ENCODE results near the gene UQCC3.

Gene UQCC3

GRCh38 chr11:62705413-62705812 is 33.9 kb downstream of the UQCC3 start:
- TF ChIP-seq GATA1 (IDR thresholded peaks at IDR 0.05; ENCODE audit: low read depth, low read length) (no peak), POLR2A (IDR thresholded peaks at IDR 0.05; ENCODE audit: low read length) (no peak)

GRCh38 chr11:62705880-62706849 is 34.7 kb downstream of the UQCC3 start:
- DNase-seq: peak; percentile 97 to 98
- peak; percentile 80 for TF ChIP-seq POLR2A (IDR thresholded peaks at IDR 0.05; ENCODE audit: low read length)
- TF ChIP-seq GATA1 (IDR thresholded peaks at IDR 0.05; ENCODE audit: low read depth, low read length): no peak

More at GRCh38 chr11:62705413-62705812, 33.9 kb downstream of the UQCC3 start:
- peak; percentile 64 to 71 for DNase-seq

- DNase-seq: no peak
- no peak for TF ChIP-seq GATA1 (IDR thresholded peaks at IDR 0.05; ENCODE audit: low read depth, low read length)
- no peak for TF ChIP-seq POLR2A (IDR thresholded peaks at IDR 0.05; ENCODE audit: low read length)
Observed at GRCh38 chr11:62706850-62707247, 35.4 kb downstream of the UQCC3 start.

GRCh38 chr11:62707277-62707861 is 35.9 kb downstream of the UQCC3 start, which contains the start of the genes BSCL2 and GNG3:
Gene BSCL2 (minus strand): TSS chr11:62707424. CDS start chr11:62707195, 229 bp downstream.
Gene GNG3 (plus strand): TSS chr11:62707676. CDS start chr11:62708296, 620 bp downstream.
- DNase-seq: peak; percentile 59 to 67
- no peak for TF ChIP-seq GATA1 (IDR thresholded peaks at IDR 0.05; ENCODE audit: low read depth, low read length)
- no peak for TF ChIP-seq POLR2A (IDR thresholded peaks at IDR 0.05; ENCODE audit: low read length)

- peak; percentile 61 to 75 for DNase-seq
Observed at GRCh38 chr11:62708392-62708791, 36.9 kb downstream of the UQCC3 start.

GRCh38 chr11:62708793-62709192 is 37.3 kb downstream of the UQCC3 start:
- DNase-seq: peak; percentile 70 to 72

More at GRCh38 chr11:62708392-62708791, 36.9 kb downstream of the UQCC3 start:
- TF ChIP-seq GATA1 (IDR thresholded peaks at IDR 0.05; ENCODE audit: low read depth, low read length) (no peak), POLR2A (IDR thresholded peaks at IDR 0.05; ENCODE audit: low read length) (no peak)

GRCh38 chr11:62709247-62710000 is 38.0 kb downstream of the UQCC3 start:
- peak; percentile 98 to 99 for DNase-seq

More at GRCh38 chr11:62708793-62709192, 37.3 kb downstream of the UQCC3 start:
- TF ChIP-seq GATA1 (IDR thresholded peaks at IDR 0.05; ENCODE audit: low read depth, low read length) (no peak), POLR2A (IDR thresholded peaks at IDR 0.05; ENCODE audit: low read length) (no peak)

GRCh38 chr11:62710001-62710345 is 38.5 kb downstream of the UQCC3 start:
- DNase-seq: peak; percentile 67 to 74
- TF ChIP-seq POLR2A (IDR thresholded peaks at IDR 0.05; ENCODE audit: low read length): no peak
- TF ChIP-seq GATA1 (IDR thresholded peaks at IDR 0.05; ENCODE audit: low read depth, low read length): no peak

More at GRCh38 chr11:62709247-62710000, 38.0 kb downstream of the UQCC3 start:
- no peak for TF ChIP-seq GATA1 (IDR thresholded peaks at IDR 0.05; ENCODE audit: low read depth, low read length)
- peak; percentile 84 for TF ChIP-seq POLR2A (IDR thresholded peaks at IDR 0.05; ENCODE audit: low read length)

- no peak for DNase-seq
- no peak for TF ChIP-seq POLR2A (IDR thresholded peaks at IDR 0.05; ENCODE audit: low read length)
- no peak for TF ChIP-seq GATA1 (IDR thresholded peaks at IDR 0.05; ENCODE audit: low read depth, low read length)
Observed at GRCh38 chr11:62712276-62712812, 40.9 kb downstream of the UQCC3 start.

GRCh38 chr11:62712861-62713260 is 41.4 kb downstream of the UQCC3 start:
- DNase-seq: no peak
- TF ChIP-seq GATA1 (IDR thresholded peaks at IDR 0.05; ENCODE audit: low read depth, low read length) (no peak), POLR2A (IDR thresholded peaks at IDR 0.05; ENCODE audit: low read length) (no peak)

- TF ChIP-seq POLR2A (IDR thresholded peaks at IDR 0.05; ENCODE audit: low read length) (no peak), GATA1 (IDR thresholded peaks at IDR 0.05; ENCODE audit: low read depth, low read length) (no peak)
- peak in 1 of 2 experiments; percentile 41 for DNase-seq
Observed at GRCh38 chr11:62713343-62713742, 41.9 kb downstream of the UQCC3 start.

GRCh38 chr11:62715150-62716130 is 44.0 kb downstream of the UQCC3 start:
- TF ChIP-seq POLR2A (IDR thresholded peaks at IDR 0.05; ENCODE audit: low read length): no peak
- no peak for TF ChIP-seq GATA1 (IDR thresholded peaks at IDR 0.05; ENCODE audit: low read depth, low read length)
- DNase-seq: no peak

All from erythroblast (primary cell).